Bladder microvascular endothelial cell (primary cell): ENCODE measurements around the gene GPR3. TPM values are rescaled to one million over a fixed set of nuclear protein-coding genes. Genes with fewer than 3 reads are reported as not detected.

Experiments
- total RNA-seq: library from RNA; depleted of rRNA; stranded (reverse); fragments of >200 nt; gene quantifications from 2 replicates; pipeline ENCODE4 v1.2.3, GENCODE V29; 2014

The GPR3 gene, protein sequence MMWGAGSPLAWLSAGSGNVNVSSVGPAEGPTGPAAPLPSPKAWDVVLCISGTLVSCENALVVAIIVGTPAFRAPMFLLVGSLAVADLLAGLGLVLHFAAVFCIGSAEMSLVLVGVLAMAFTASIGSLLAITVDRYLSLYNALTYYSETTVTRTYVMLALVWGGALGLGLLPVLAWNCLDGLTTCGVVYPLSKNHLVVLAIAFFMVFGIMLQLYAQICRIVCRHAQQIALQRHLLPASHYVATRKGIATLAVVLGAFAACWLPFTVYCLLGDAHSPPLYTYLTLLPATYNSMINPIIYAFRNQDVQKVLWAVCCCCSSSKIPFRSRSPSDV
- 0.16 and 0.19 TPM in 2 replicates for total RNA-seq

DNA sequence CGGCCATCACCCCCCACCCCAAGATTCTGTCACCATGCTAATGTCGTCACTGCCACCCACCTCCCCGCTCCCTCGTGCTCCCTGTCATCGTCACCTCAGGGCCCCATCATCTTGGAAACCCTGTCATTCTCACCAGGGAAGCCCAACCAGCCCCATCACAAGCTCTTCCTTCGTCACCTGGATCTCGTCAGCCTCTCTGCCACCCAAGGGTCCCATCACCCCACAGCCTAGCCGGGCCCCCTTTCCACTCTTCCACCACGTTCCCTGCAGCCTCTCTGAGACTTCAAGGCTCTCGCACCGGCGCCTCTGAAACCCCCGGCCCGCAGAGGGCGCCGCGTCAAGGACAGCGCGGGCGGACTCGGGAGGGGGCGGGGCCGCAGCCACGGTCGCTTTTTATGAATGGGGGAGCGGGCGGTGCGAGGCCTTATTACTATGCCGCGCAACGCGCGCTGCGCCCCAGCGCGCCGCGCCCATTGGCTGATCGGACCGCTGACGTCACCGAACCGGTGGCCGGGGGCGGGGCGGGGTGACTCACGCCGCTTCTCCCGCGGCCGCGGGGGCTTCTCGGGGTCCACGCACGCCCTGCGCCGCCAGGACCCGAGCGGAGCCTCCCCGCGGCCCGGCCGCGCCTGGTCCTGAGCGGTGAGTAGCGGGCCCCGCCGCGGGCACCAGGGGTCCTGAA is at the start of gene GPR3:
GPR3 (plus strand) TSS at position 527 of the 682 bp plus-strand sequence. CDS start 1,177 bp downstream, outside the sequence.

DNA sequence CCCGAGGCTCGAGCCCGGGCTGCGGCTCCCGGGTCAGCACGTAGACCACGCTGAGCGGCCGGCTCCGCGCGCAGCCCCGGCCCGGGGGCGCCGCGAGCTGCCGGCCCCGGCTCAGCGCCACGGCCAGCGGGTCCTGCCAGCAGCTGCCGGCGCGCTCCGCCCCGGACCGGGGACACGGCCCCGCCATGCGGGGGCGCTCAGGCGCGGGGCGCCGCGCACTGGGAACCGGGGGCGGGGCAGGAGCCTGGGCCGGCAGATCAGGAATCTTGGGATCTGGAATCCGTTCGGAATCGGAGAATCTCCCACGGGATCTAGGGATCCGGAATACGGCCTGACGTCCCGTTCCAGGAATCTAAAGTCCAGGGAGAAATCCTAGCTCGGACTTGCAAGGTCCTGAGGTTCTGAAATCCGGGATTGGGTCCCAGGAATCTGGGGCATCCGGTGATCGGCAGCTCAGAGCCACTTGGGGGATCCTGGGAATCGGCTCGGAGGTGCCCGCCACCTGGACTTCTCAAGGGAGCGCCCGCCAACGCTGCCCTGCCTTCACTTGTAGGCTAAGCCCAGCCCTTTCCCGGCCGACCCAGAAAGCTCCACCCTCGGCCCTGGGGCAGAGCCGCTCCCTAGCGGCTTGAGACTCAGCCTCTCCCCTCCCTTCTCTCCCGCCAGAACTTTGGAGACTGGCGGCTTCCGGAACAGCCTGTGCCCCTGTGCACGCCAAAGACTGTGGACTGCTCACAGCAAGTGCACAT is 25.8 kb upstream of the GPR3 start, which contains the start of gene MAP3K6:
MAP3K6 (minus strand) TSS at position 551 of the 749 bp plus-strand sequence; CDS start at position 187, 364 bp downstream.

DNA sequence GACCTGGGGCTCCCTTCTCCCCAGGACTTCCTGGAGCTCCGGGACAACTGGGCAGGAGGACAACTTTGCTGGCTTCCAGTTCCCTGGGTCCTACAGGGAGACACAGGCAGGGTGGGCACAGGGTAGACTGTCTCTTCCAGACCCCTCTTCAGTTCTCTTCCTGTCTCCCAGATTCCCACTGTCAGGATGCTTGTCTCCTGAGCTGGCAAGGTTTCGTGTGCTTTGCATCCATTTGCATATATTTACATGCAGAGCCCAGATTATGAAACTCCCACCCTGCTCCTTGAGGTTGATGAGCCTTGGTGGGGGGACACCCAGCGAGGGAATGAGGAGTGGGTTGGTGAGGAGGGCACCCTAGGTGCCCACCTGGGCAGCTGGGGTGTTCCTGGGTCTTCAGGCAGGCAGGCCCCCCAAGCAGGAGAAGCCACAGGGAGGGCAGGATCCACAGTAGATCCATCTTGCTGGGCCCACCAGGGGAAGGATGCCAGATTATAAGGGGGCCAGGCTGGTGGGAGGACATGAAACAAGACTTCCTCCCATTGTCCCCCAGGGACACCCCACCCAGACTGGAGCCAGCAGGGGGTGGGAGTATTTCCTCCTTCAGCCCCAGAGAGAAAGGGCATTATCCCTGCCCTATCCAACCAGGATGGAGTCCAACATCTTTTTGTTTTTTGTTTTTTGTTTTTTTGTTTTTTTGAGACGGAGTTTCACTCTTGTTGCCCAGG is 17.9 kb upstream of the GPR3 start, which contains the start of gene FCN3:
FCN3 (minus strand) TSS at position 463 of the 725 bp plus-strand sequence; CDS start at position 457, 6 bp downstream.

DNA sequence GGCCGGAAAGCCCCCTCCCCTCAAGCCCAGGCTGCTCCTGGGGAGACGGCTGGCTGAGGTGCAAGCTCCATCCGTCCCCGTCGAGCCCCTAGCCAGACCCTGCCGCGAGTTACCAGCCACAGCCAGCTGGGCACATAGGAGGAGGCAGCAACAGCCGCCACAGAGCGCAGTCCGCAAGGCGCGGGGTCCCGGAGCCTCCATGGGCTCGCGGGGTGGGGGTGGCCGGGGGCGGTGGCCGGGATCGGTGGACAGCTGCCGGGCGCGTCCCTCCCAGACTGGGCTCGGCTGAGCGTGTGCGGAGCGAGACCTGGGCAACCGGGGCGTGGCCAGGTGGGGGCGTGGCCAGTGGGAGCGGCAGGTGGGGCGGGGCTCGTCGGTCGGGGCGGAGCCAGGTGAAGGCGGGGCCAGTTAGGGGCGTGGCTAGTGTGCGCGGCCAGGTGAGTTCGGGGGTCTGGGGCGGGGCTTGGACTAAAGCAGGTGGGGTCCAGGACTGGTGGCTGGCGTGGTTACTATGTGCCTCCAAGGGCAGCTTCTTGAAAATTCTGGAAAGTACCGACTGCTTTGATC is 9.3 kb upstream of the GPR3 start, which contains the start of gene CD164L2:
CD164L2 (minus strand) TSS at position 295 of the 567 bp plus-strand sequence; CDS start at position 201, 94 bp downstream.

Other genes with a start within 250 kb of the GPR3 start
- gene SLC9A1, start 237.5 kb upstream of the GPR3 start, total RNA-seq, result 10.0 and 32.9 TPM in 2 replicates
- gene WDTC1, start 158.0 kb upstream of the GPR3 start, total RNA-seq, result 17.2 and 39.8 TPM in 2 replicates
- gene TMEM222, start 70.5 kb upstream of the GPR3 start, total RNA-seq, result 14.4 and 29.8 TPM in 2 replicates
- 0.16 TPM in 1 of 2 replicates, not detected in the other for gene SYTL1, start 50.6 kb upstream of the GPR3 start, total RNA-seq
- gene MAP3K6, start 25.7 kb upstream of the GPR3 start, total RNA-seq, result 7.4 and 7.9 TPM in 2 replicates
- gene FCN3, start 17.8 kb upstream of the GPR3 start, total RNA-seq, result 0.32 TPM in 1 of 2 replicates, not detected in the other
- not detected in 2 replicates for gene CD164L2, start 9.3 kb upstream of the GPR3 start, total RNA-seq
- 31.6 and 103 TPM in 2 replicates for gene WASF2, start 97.5 kb downstream of the GPR3 start, total RNA-seq
- gene AHDC1, start 211.5 kb downstream of the GPR3 start, total RNA-seq, result 3.9 and 17.2 TPM in 2 replicates
- 0.06 and 0.49 TPM in 2 replicates for gene FGR, start 242.6 kb downstream of the GPR3 start, total RNA-seq